ENCODE data around the gene SF3B1. TPM values are rescaled to one million over a fixed set of nuclear protein-coding genes. Genes with fewer than 3 reads are reported as not detected.
"Not testable (repeated sequence)": the region's sequence is repeated elsewhere in the genome, so short reads cannot be mapped to it uniquely, and the experiment has no call there.

Gene SF3B1
- total and polyA plus RNA-seq, 4 donors = 126 to 432 (median 232) TPM

DNA sequence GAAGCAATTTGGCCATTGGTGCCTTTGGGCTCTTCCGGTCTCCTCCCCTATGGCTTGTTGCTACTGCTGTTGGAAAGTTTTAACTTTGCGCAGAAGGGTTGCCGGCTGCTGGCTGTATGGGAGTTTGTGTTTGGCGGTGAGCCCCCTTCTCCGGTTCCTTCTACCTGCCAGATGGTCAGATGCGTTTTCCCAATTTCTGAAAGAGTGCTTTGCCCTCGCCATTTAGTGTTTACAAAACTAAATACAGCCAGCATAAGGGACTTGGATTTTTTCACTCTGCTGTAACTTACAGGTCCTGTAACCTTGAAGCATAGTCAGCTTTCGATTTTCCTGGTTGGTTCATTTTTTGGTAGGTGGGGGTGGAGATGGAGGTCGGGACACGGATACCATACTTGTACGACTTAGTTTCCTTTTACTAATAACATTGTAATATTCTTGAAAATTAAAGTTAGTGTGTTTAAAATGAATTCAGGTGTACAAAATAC is 19.1 kb upstream of the SF3B1 start:
- Histone ChIP-seq H3K9ac (ENCODE audit: insufficient read depth in 1 of 2, low read length in 2 of 2) (peak overlapping the region; percentile 97), H3K4me1 (ENCODE audit: control insufficient read depth in 5 of 5, insufficient read depth in 5 of 5, low read length in 5 of 5) (peaks cover 1 to 12% (median 6%) of the 10 kb centered on the region in 5 donors), H3K27me3 (ENCODE audit: control insufficient read depth in 3 of 3, insufficient read depth in 3 of 3, low read length in 2 of 3) (no peaks in the 10 kb centered on the region), H3K27ac (ENCODE audit: low read depth in 1 of 2, low read length in 1 of 2) (peak overlapping the region; percentile 98 to 100), H3K9me3 (ENCODE audit: control insufficient read depth in 4 of 4, insufficient read depth in 3 of 4, low read length in 3 of 4) (no peaks in the 10 kb centered on the region), H3K36me3 (ENCODE audit: control insufficient read depth in 4 of 4, insufficient read depth in 4 of 4, low read length in 4 of 4) (no peaks in the 10 kb centered on the region), H3K4me3 (peak overlapping the region; percentile 86)
- TF ChIP-seq, protein P1, sequence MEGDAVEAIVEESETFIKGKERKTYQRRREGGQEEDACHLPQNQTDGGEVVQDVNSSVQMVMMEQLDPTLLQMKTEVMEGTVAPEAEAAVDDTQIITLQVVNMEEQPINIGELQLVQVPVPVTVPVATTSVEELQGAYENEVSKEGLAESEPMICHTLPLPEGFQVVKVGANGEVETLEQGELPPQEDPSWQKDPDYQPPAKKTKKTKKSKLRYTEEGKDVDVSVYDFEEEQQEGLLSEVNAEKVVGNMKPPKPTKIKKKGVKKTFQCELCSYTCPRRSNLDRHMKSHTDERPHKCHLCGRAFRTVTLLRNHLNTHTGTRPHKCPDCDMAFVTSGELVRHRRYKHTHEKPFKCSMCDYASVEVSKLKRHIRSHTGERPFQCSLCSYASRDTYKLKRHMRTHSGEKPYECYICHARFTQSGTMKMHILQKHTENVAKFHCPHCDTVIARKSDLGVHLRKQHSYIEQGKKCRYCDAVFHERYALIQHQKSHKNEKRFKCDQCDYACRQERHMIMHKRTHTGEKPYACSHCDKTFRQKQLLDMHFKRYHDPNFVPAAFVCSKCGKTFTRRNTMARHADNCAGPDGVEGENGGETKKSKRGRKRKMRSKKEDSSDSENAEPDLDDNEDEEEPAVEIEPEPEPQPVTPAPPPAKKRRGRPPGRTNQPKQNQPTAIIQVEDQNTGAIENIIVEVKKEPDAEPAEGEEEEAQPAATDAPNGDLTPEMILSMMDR (IDR thresholded peaks at IDR 0.05; ENCODE audit: control extremely low read depth, extremely low read depth) = no peak
- DNase-seq (peak in 1 of 3 donors; percentile 86), ATAC-seq (ENCODE audit: insufficient read depth, low FRiP score) (peak; percentile 60)
- WGBS, 2 donors = 0 to 1% methylated on average over 11 of the region's 11 CpGs

DNA sequence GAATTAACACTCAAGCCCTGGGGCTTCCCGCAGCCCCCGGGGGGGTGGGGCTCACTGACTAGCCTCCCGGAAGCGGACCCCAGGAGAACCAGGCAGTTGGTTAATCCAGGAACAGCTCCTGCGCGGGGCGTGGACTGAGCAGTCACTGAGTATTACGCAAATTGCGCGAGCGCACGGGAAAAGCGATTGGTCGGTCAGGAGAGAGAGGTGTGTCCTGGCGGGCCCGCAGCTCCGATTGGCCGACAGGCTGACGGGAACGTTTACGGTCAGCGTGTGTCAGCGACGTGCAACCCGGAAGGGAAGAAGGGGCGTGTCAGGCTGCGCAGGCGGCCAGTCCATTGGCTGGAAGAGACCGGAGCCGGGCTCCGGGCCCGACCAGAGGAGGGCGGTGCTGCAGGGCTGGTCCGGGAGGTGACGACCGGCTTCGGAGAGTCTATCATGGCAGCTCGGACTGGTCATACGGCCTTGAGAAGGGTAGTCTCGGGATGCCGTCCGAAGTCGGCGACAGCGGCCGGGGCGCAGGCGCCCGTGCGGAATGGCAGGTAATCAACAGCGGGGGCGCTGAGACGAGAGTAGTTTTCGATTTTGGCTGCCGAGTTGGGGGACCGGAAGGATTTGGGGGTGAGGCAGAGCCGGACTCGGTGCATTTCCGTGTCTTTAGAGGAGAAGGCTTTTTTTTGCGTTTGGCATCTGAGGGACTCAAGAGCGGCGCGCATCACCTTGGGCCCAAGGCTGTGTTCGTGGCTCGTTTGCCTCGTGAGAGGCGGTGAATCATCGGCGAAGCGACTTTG is 18.5 kb upstream of the SF3B1 start, which contains the start of gene COQ10B:
Gene COQ10B (plus strand): TSS at position 430 of the 791 bp plus-strand sequence. CDS start 9 bp downstream, at position 439.
- ATAC-seq (ENCODE audit: insufficient read depth, low FRiP score) (peak; percentile 98), DNase-seq (peak; percentile 100)
- Histone ChIP-seq H3K4me3 (peak within 1 kb of the TSS; percentile 86), H3K9ac (ENCODE audit: insufficient read depth in 1 of 2, low read length in 2 of 2) (peak within 1 kb of the TSS; percentile 97 to 98), H3K27me3 (ENCODE audit: control insufficient read depth in 3 of 3, insufficient read depth in 3 of 3, low read length in 2 of 3) (no peaks in the 10 kb centered on the region), H3K4me1 (ENCODE audit: control insufficient read depth in 5 of 5, insufficient read depth in 5 of 5, low read length in 5 of 5) (peaks cover 1 to 12% (median 6%) of the 10 kb centered on the region in 5 donors), H3K9me3 (ENCODE audit: control insufficient read depth in 4 of 4, insufficient read depth in 3 of 4, low read length in 3 of 4) (no peaks in the 10 kb centered on the region), H3K27ac (ENCODE audit: low read depth in 1 of 2, low read length in 1 of 2) (peak within 1 kb of the TSS; percentile 98 to 100), H3K36me3 (ENCODE audit: control insufficient read depth in 4 of 4, insufficient read depth in 4 of 4, low read length in 4 of 4) (no peaks in the 10 kb centered on the region)
- TF ChIP-seq, protein P1 (IDR thresholded peaks at IDR 0.05; ENCODE audit: control extremely low read depth, extremely low read depth) = peak; percentile 8
- 0% methylated on average over 68 to 70 of the region's 70 CpGs for WGBS, 2 donors

DNA sequence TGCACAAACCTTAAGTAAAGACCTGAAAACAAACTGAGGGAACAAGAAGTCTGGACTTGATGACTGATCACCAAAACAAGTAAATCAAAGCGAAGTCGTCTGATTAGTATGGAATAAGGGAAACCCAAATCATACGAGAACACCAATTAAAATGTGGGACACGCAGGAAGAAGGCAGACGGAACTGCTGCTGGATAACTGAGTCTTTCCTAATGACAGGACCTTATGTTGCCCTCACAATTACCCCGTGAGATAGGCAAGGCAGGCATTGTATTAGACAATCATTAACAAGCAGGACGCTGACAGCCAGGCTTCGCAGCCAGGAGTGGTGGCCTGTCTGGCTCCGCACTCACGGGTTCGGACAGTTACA is 17.9 kb upstream of the SF3B1 start:
- Histone ChIP-seq H3K27me3 (ENCODE audit: control insufficient read depth in 3 of 3, insufficient read depth in 3 of 3, low read length in 2 of 3) (no peaks in the 10 kb centered on the region), H3K4me1 (ENCODE audit: control insufficient read depth in 5 of 5, insufficient read depth in 5 of 5, low read length in 5 of 5) (peaks cover 1 to 12% (median 6%) of the 10 kb centered on the region in 5 donors), H3K36me3 (ENCODE audit: control insufficient read depth in 4 of 4, insufficient read depth in 4 of 4, low read length in 4 of 4) (no peaks in the 10 kb centered on the region), H3K9ac (ENCODE audit: insufficient read depth in 1 of 2, low read length in 2 of 2) (peak overlapping the region; percentile 81 to 98), H3K27ac (ENCODE audit: low read depth in 1 of 2, low read length in 1 of 2) (peak overlapping the region; percentile 80 to 97), H3K9me3 (ENCODE audit: control insufficient read depth in 4 of 4, insufficient read depth in 3 of 4, low read length in 3 of 4) (no peaks in the 10 kb centered on the region), H3K4me3 (peak overlapping the region; percentile 33)
- TF ChIP-seq, protein P1 (IDR thresholded peaks at IDR 0.05; ENCODE audit: control extremely low read depth, extremely low read depth) = no peak
- DNase-seq (no peak), ATAC-seq (ENCODE audit: insufficient read depth, low FRiP score) (peak; percentile 22)
- WGBS, 2 donors = 3 to 4% methylated on average over 11 of the region's 11 CpGs

DNA sequence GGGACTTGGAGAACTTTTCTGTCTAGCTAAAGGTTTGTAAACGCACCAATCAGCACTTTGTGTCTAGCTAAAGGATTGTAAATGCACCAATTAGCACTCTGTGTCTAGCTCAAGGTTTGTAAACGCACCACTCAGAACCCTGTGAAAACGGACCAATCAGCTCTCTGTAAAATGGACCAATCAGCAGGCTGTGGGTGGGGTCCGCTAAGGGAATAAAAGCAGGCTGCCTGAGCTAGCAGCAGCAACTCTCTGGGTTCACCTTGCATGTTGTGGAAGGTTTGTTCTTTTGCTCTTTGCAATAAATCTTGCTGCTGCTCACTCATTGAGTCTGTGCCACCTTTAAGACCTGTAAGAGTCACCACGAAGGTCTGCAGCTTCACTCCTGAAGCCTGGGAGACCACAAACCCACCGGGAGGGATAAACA is 16.1 kb upstream of the SF3B1 start:
- H3K4me3 ChIP-seq; ATAC-seq (ENCODE audit: insufficient read depth, low FRiP score); H3K36me3 ChIP-seq (ENCODE audit: control insufficient read depth in 4 of 4, insufficient read depth in 4 of 4, low read length in 4 of 4); H3K9me3 ChIP-seq (ENCODE audit: control insufficient read depth in 4 of 4, insufficient read depth in 3 of 4, low read length in 3 of 4); DNase-seq; H3K27ac ChIP-seq (ENCODE audit: low read depth in 1 of 2, low read length in 1 of 2); H3K9ac ChIP-seq (ENCODE audit: insufficient read depth in 1 of 2, low read length in 2 of 2); H3K27me3 ChIP-seq (ENCODE audit: control insufficient read depth in 3 of 3, insufficient read depth in 3 of 3, low read length in 2 of 3): not testable (repeated sequence)
- H3K4me1 ChIP-seq (ENCODE audit: control insufficient read depth in 5 of 5, insufficient read depth in 5 of 5, low read length in 5 of 5) = peaks cover 1 to 12% (median 6%) of the 10 kb centered on the region in 5 donors
- 74 to 81% methylated on average over 6 of the region's 6 CpGs for WGBS, 2 donors
